ENCODE results near the gene GABRB3.

GABRB3 gene

DNA sequence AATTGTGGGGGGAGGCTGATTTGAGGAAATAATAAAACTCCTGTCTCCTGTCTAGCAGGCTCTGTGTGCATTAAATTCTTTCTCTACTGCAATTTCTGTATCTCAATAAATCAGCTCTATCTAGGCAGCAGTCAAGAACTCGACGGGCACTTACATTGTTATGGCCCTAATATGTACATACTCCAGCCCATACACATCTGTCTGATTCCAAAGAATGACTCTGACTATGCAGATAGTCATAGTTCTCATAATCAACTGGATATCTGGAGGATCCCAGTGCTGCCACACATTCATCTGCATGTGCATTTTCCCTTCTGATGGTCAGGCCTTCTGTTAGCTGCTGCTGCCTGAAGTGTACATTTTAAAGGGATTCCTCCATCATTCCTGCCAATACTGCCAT lies 114.6 kb downstream of the GABRB3 start:
- TF ChIP-seq, protein P1, sequence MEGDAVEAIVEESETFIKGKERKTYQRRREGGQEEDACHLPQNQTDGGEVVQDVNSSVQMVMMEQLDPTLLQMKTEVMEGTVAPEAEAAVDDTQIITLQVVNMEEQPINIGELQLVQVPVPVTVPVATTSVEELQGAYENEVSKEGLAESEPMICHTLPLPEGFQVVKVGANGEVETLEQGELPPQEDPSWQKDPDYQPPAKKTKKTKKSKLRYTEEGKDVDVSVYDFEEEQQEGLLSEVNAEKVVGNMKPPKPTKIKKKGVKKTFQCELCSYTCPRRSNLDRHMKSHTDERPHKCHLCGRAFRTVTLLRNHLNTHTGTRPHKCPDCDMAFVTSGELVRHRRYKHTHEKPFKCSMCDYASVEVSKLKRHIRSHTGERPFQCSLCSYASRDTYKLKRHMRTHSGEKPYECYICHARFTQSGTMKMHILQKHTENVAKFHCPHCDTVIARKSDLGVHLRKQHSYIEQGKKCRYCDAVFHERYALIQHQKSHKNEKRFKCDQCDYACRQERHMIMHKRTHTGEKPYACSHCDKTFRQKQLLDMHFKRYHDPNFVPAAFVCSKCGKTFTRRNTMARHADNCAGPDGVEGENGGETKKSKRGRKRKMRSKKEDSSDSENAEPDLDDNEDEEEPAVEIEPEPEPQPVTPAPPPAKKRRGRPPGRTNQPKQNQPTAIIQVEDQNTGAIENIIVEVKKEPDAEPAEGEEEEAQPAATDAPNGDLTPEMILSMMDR (IDR thresholded peaks at IDR 0.05): no peak
- no peaks in the 10 kb centered on the region for H3K9me3 ChIP-seq (ENCODE audit: control insufficient read depth, low read length)
- H3K9ac ChIP-seq: no peak overlapping the region
- H3K27ac ChIP-seq: no peak overlapping the region
- no peaks in the 10 kb centered on the region for H3K36me3 ChIP-seq (ENCODE audit: control insufficient read depth, insufficient read depth, low read length)
- no peak overlapping the region for H2AFZ ChIP-seq
- no peaks in the 10 kb centered on the region for H3K4me1 ChIP-seq
- H3K4me3 ChIP-seq (ENCODE audit: low read depth, low read length): no peak overlapping the region
- H3K79me2 ChIP-seq: no peaks in the 10 kb centered on the region
- no peaks in the 10 kb centered on the region for H3K27me3 ChIP-seq (ENCODE audit: control insufficient read depth, insufficient read depth, low read length)
- no peak overlapping the region for H3K4me2 ChIP-seq (ENCODE audit: low read length)

DNA sequence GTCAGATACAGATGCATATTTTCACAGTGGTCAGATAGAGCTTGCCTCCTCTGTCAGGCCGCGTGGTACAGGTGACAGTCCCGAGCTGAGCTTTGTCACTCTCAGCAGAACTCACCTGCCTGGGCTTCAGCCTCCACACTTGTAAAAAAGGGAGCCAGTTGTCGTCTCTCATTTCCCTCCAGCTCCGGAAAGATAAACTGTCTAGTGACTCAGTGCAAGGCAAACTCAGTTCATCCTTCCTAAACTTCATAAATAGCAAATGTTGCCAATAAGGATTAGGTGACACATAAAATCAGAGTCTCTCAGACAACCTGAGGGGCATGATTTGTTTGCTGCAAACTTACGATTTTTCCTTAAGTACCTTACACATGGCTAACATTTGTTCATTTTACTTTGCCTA lies 116.8 kb downstream of the GABRB3 start:
- no peak overlapping the region for H3K4me3 ChIP-seq (ENCODE audit: low read depth, low read length)
- H3K27ac ChIP-seq: no peak overlapping the region
- H2AFZ ChIP-seq: no peak overlapping the region
- H3K9ac ChIP-seq: no peak overlapping the region
- H3K36me3 ChIP-seq (ENCODE audit: control insufficient read depth, insufficient read depth, low read length): no peaks in the 10 kb centered on the region
- H3K27me3 ChIP-seq (ENCODE audit: control insufficient read depth, insufficient read depth, low read length): no peaks in the 10 kb centered on the region
- no peak overlapping the region for H3K4me2 ChIP-seq (ENCODE audit: low read length)
- no peaks in the 10 kb centered on the region for H3K9me3 ChIP-seq (ENCODE audit: control insufficient read depth, low read length)
- no peaks in the 10 kb centered on the region for H3K79me2 ChIP-seq
- no peaks in the 10 kb centered on the region for H3K4me1 ChIP-seq
- TF ChIP-seq, protein P1 (IDR thresholded peaks at IDR 0.05): no peak

DNA sequence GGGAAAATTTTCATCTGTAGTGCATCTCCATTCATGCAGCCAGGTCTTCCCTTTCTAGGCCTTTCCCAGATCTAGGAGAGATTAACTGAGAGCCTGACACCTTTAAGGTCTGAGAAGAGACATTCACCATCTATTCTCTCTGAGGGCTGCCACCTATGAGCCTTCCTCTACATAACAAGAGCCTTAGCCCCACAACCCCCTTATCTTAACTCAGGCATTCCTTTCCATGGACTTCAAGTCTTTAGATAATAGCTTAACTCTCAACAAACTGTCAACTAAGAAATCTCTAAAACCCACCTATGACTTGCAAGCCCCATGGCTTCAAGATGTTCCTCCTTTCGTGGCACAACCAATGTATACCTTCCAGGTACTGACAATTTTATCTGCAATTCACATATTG lies 121.0 kb downstream of the GABRB3 start:
- Histone ChIP-seq H3K27ac (no peak overlapping the region), H2AFZ (no peak overlapping the region), H3K4me1 (no peaks in the 10 kb centered on the region), H3K9me3 (ENCODE audit: control insufficient read depth, low read length) (no peaks in the 10 kb centered on the region), H3K36me3 (ENCODE audit: control insufficient read depth, insufficient read depth, low read length) (no peaks in the 10 kb centered on the region), H3K79me2 (peaks cover 2% of the 10 kb centered on the region), H3K4me2 (ENCODE audit: low read length) (no peak overlapping the region), H3K27me3 (ENCODE audit: control insufficient read depth, insufficient read depth, low read length) (no peaks in the 10 kb centered on the region), H3K4me3 (ENCODE audit: low read depth, low read length) (no peak overlapping the region), H3K9ac (no peak overlapping the region)
- TF ChIP-seq, protein P1 (IDR thresholded peaks at IDR 0.05): no peak

DNA sequence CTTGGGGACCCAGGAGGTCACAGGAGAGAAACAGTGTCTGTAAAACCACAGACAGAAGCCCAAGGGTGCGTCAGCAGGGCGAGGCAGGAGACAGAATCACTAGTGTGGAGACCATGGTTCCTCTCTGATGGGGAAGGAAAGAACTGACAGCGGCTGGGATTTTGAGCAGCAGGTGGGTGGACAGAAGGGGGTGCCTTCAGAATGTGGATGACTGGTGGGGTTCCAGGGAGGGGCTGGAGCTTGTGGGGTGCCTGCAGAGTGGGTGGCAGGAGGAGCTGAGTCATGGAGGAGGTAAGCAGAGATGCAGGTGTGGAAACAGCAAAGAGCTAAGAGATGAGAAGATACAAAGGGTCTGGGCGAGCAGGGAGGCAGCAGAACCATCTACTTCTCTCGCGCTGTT lies 124.2 kb downstream of the GABRB3 start:
- Histone ChIP-seq H3K36me3 (ENCODE audit: control insufficient read depth, insufficient read depth, low read length) (no peaks in the 10 kb centered on the region), H3K4me3 (ENCODE audit: low read depth, low read length) (no peak overlapping the region), H3K79me2 (peaks cover 6% of the 10 kb centered on the region), H3K9me3 (ENCODE audit: control insufficient read depth, low read length) (no peaks in the 10 kb centered on the region), H3K4me1 (no peaks in the 10 kb centered on the region), H2AFZ (no peak overlapping the region), H3K27ac (no peak overlapping the region), H3K9ac (no peak overlapping the region), H3K4me2 (ENCODE audit: low read length) (no peak overlapping the region), H3K27me3 (ENCODE audit: control insufficient read depth, insufficient read depth, low read length) (no peaks in the 10 kb centered on the region)
- TF ChIP-seq, protein P1 (IDR thresholded peaks at IDR 0.05): no peak

DNA sequence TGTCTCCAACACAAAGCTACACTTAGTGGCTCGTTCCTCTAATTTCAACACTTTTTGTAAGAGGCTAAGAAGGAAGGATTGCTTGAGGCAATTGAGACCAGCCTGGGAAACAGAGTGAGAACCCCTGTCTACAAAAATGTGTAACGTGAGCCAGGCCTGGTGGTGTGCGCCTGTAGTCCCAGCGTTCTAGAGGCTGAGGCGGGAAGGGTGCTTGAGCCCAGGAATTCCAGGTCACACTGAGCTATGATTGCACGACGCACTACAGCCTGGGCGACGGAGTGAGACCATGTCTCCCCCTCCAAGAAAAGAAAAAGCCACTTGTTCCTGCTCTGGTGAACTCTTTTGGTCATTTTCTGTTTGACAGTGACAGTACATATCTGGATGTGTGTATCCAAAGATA lies 127.9 kb downstream of the GABRB3 start:
- H3K9me3 ChIP-seq (ENCODE audit: control insufficient read depth, low read length): no peaks in the 10 kb centered on the region
- H3K27me3 ChIP-seq (ENCODE audit: control insufficient read depth, insufficient read depth, low read length): no peaks in the 10 kb centered on the region
- H2AFZ ChIP-seq: no peak overlapping the region
- no peak overlapping the region for H3K4me2 ChIP-seq (ENCODE audit: low read length)
- H3K79me2 ChIP-seq: peaks cover 6% of the 10 kb centered on the region
- TF ChIP-seq, protein P1 (IDR thresholded peaks at IDR 0.05): no peak
- no peaks in the 10 kb centered on the region for H3K36me3 ChIP-seq (ENCODE audit: control insufficient read depth, insufficient read depth, low read length)
- no peak overlapping the region for H3K9ac ChIP-seq
- no peak overlapping the region for H3K4me3 ChIP-seq (ENCODE audit: low read depth, low read length)
- H3K27ac ChIP-seq: no peak overlapping the region
- H3K4me1 ChIP-seq: no peaks in the 10 kb centered on the region
